Measurements from ENCODE around the gene THSD7B.

- TF ChIP-seq CTCF (IDR thresholded peaks at IDR 0.05) (no peak), EP300 (IDR thresholded peaks at IDR 0.05) (no peak), POLR2A (IDR thresholded peaks at IDR 0.05) (no peak)
Observed at GRCh38 chr2:136863874-136864273, 98.5 kb downstream of the THSD7B start.
